22Rv1 (cell line): Measurements from ENCODE around the gene GRXCR2.

ENCODE experiments used
- H3K27ac ChIP-seq: fragments of 450-650 bp; 2 replicates; pipeline ENCODE4 v1.5.1; 2017
- CTCF ChIP-seq: fragments of 450-650 bp; IDR thresholded peaks from 2 replicates; pipeline ENCODE4 v1.5.1; 2017; ENCODE audit warnings: mild to moderate bottlenecking
- ZFX ChIP-seq: fragments of 450-650 bp; IDR thresholded peaks from 2 replicates; pipeline ENCODE4 v1.6.1; 2017; ENCODE audit warnings: antibody characterized with exemption, borderline replicate concordance

GRXCR2 gene

GRCh38 chr5:145859453-145859852 lies 13.4 kb downstream of the GRXCR2 start:
- TF ChIP-seq CTCF (no peak), ZFX (no peak)
- H3K27ac ChIP-seq, result no peak overlapping the region

- H3K27ac ChIP-seq, result no peak overlapping the region
- TF ChIP-seq ZFX (no peak), CTCF (no peak)
Observed at GRCh38 chr5:145858959-145859358, 13.9 kb downstream of the GRXCR2 start.

GRCh38 chr5:145856285-145856818 lies 16.5 kb downstream of the GRXCR2 start:
- H3K27ac ChIP-seq, result no peak overlapping the region
- TF ChIP-seq ZFX (no peak), CTCF (no peak)

GRCh38 chr5:145855763-145856267 lies 17.0 kb downstream of the GRXCR2 start:
- TF ChIP-seq ZFX (no peak), CTCF (no peak)
- H3K27ac ChIP-seq, result no peak overlapping the region

- TF ChIP-seq ZFX, result no peak
- no peak for TF ChIP-seq CTCF
- H3K27ac ChIP-seq, result no peak overlapping the region
Observed at GRCh38 chr5:145854651-145855258, 18.1 kb downstream of the GRXCR2 start.

GRCh38 chr5:145853781-145854376 lies 18.9 kb downstream of the GRXCR2 start:
- no peak overlapping the region for H3K27ac ChIP-seq
- TF ChIP-seq ZFX, result no peak

GRCh38 chr5:145852990-145853389 lies 19.8 kb downstream of the GRXCR2 start:
- TF ChIP-seq ZFX, result no peak
- TF ChIP-seq CTCF, result no peak
- no peak overlapping the region for H3K27ac ChIP-seq
